PFSK-1 (cell line): Measurements from ENCODE around the gene RDH5.

Experiments used
- FOXP2 ChIP-seq: optimal IDR thresholded peaks from 2 replicates; pipeline ENCODE3; 2011; ENCODE audit warnings: borderline replicate concordance, control low read depth, inconsistent platforms; ENCODE audit not compliant: insufficient read depth; ENCODE audit errors: extremely low read length, extremely low read depth
- POLR2AphosphoS5 ChIP-seq: IDR thresholded peaks from 2 replicates; pipeline ENCODE4 v1.6.1; 2012; ENCODE audit warnings: low read depth, mild to moderate bottlenecking, control low read depth, low read length, moderate library complexity
- REST ChIP-seq, 2 experiments: IDR thresholded peaks; 2 replicates each; pipeline versions ENCODE4 v1.6.1 to v1.8.0; 2011 to 2012; ENCODE audit warnings: low read depth in 2 of 2, low read length in 2 of 2, control low read depth in 1 of 2, inconsistent platforms in 1 of 2, mild to moderate bottlenecking in 1 of 2, moderate library complexity in 1 of 2; ENCODE audit not compliant: insufficient read depth in 1 of 2
- SIN3A ChIP-seq: IDR thresholded peaks from 2 replicates; pipeline ENCODE4 v1.6.1; 2012; ENCODE audit warnings: mild to moderate bottlenecking, low read length, moderate library complexity, borderline replicate concordance; ENCODE audit not compliant: insufficient read depth
- TAF1 ChIP-seq: IDR thresholded peaks from 2 replicates; pipeline ENCODE4 v1.6.1; 2012; ENCODE audit warnings: low read length, control low read depth, borderline replicate concordance; ENCODE audit not compliant: insufficient read depth

RDH5 gene

GRCh38 chr12:55693323-55694187, 26.6 kb upstream of the RDH5 start:
- TF ChIP-seq SIN3A, result no peak
- TF ChIP-seq POLR2AphosphoS5, result no peak
- TF ChIP-seq TAF1, result no peak

GRCh38 chr12:55694188-55694515, 26.0 kb upstream of the RDH5 start:
- TF ChIP-seq POLR2AphosphoS5 (no peak), FOXP2 (no peak), SIN3A (no peak), TAF1 (no peak), REST (IDR thresholded peaks at IDR 0.05; ENCODE audit: insufficient read depth in 1 of 2, low read depth in 2 of 2, low read length in 2 of 2) (no peak)

GRCh38 chr12:55694651-55695050, 25.5 kb upstream of the RDH5 start:
- no peak for TF ChIP-seq TAF1
- TF ChIP-seq POLR2AphosphoS5, result no peak
- TF ChIP-seq REST (IDR thresholded peaks at IDR 0.05; ENCODE audit: insufficient read depth in 1 of 2, low read depth in 2 of 2, low read length in 2 of 2), result no peak
- no peak for TF ChIP-seq FOXP2
- TF ChIP-seq SIN3A, result no peak

GRCh38 chr12:55695349-55695748, 24.8 kb upstream of the RDH5 start:
- TF ChIP-seq REST (IDR thresholded peaks at IDR 0.05; ENCODE audit: insufficient read depth in 1 of 2, low read depth in 2 of 2, low read length in 2 of 2) (no peak), TAF1 (no peak), FOXP2 (no peak), POLR2AphosphoS5 (no peak), SIN3A (no peak)

- TF ChIP-seq POLR2AphosphoS5 (no peak), FOXP2 (no peak), REST (IDR thresholded peaks at IDR 0.05; ENCODE audit: insufficient read depth in 1 of 2, low read depth in 2 of 2, low read length in 2 of 2) (no peak), TAF1 (no peak), SIN3A (no peak)
Observed at GRCh38 chr12:55696141-55696540, 24.1 kb upstream of the RDH5 start.
